CD14-positive monocyte (primary cell): ENCODE measurements around the gene MYO5B. TPM values are rescaled to one million over a fixed set of nuclear protein-coding genes. Genes with fewer than 3 reads are reported as not detected.

ENCODE experiments used
- DNase-seq, 3 donors: peaks; one replicate each; pipeline ENCODE4 v3.0.0-alpha.2; 2011 to 2022
- H2AFZ ChIP-seq: 2 replicates; pipeline ENCODE4 v1.6.0; 2012; ENCODE audit warnings: mild to moderate bottlenecking, low read depth, low read length, inconsistent platforms; ENCODE audit not compliant: insufficient read depth, poor library complexity, severe bottlenecking
- H3K27ac ChIP-seq, 2 donors: 1 replicate in 1 of 2; 2 replicates in 1 of 2; pipeline ENCODE4 v1.5.1; 2012 to 2013; ENCODE audit warnings: low read length in 2 of 2, control low read depth in 1 of 2, inconsistent platforms in 1 of 2, low read depth in 1 of 2, mild to moderate bottlenecking in 1 of 2
- H3K27me3 ChIP-seq, 2 donors: one replicate each; pipeline versions ENCODE4 v1.6.0 to v1.6.1; 2011 to 2013; ENCODE audit warnings: low read length in 2 of 2; ENCODE audit not compliant: control insufficient read depth in 2 of 2, insufficient read depth in 2 of 2
- H3K36me3 ChIP-seq, 2 donors: replicated peaks in 1 of 2; 1 replicate in 1 of 2; 2 replicates in 1 of 2; pipeline versions ENCODE4 v1.5.1 to v1.6.1; 2012 to 2013; ENCODE audit warnings: low read length in 2 of 2, control low read depth in 1 of 2, inconsistent platforms in 1 of 2, mild to moderate bottlenecking in 1 of 2; ENCODE audit not compliant: insufficient read depth in 2 of 2, control insufficient read depth in 1 of 2
- H3K4me1 ChIP-seq, 2 donors: 1 replicate in 1 of 2; 2 replicates in 1 of 2; pipeline versions ENCODE4 v1.5.1 to v1.6.1; 2012 to 2013; ENCODE audit warnings: low read length in 2 of 2, control low read depth in 1 of 2, inconsistent platforms in 1 of 2, mild to moderate bottlenecking in 1 of 2, moderate library complexity in 1 of 2; ENCODE audit not compliant: insufficient read depth in 2 of 2, control insufficient read depth in 1 of 2
- H3K4me2 ChIP-seq: replicated peaks from 2 replicates; pipeline ENCODE3; 2012; ENCODE audit warnings: low read length, moderate library complexity, mild to moderate bottlenecking; ENCODE audit not compliant: poor library complexity, severe bottlenecking; ENCODE audit errors: extremely low read depth
- H3K4me3 ChIP-seq, 3 experiments: fragments of 200-600 bp in 1 of 3; sonication (generic) in 1 of 3; replicated peaks in 1 of 3; 1 replicate in 2 of 3; 2 replicates in 1 of 3; pipeline ENCODE4 v1.5.1; 2011 to 2013; ENCODE audit warnings: low read length in 3 of 3, mild to moderate bottlenecking in 3 of 3, control low read depth in 2 of 3, low read depth in 2 of 3, inconsistent platforms in 1 of 3, moderate library complexity in 1 of 3
- H3K79me2 ChIP-seq: 2 replicates; pipeline ENCODE4 v1.6.0; 2012; ENCODE audit warnings: mild to moderate bottlenecking, control low read depth, inconsistent platforms, low read length, moderate library complexity; ENCODE audit not compliant: insufficient read depth
- H3K9ac ChIP-seq: 2 replicates; pipeline ENCODE4 v1.6.0; 2017; ENCODE audit warnings: low read length, mild to moderate bottlenecking; ENCODE audit not compliant: insufficient read depth, poor library complexity, severe bottlenecking
- H3K9me3 ChIP-seq, 2 donors: replicated peaks in 1 of 2; 1 replicate in 1 of 2; 2 replicates in 1 of 2; pipeline versions ENCODE4 v1.5.1 to v1.6.1; 2012 to 2013; ENCODE audit warnings: low read length in 2 of 2, control low read depth in 1 of 2; ENCODE audit not compliant: control insufficient read depth in 1 of 2, insufficient read depth in 1 of 2
- H4K20me1 ChIP-seq: 2 replicates; pipeline ENCODE4 v1.6.0; 2012; ENCODE audit warnings: mild to moderate bottlenecking, low read length, control low read depth, moderate library complexity; ENCODE audit not compliant: insufficient read depth
- H3K27ac Mint-ChIP-seq, 7 donors: one replicate each; pipeline ENCODE4 v1.8.0; 2020; ENCODE audit warnings: mild to moderate bottlenecking in 7 of 7, mixed read lengths in 7 of 7, moderate library complexity in 6 of 7, inconsistent platforms in 2 of 7
- H3K27me3 Mint-ChIP-seq, 3 donors: one replicate each; pipeline ENCODE4 v1.8.0; 2021 to 2022; ENCODE audit warnings: low read depth in 3 of 3, mild to moderate bottlenecking in 3 of 3, mixed read lengths in 3 of 3, moderate library complexity in 3 of 3, inconsistent platforms in 1 of 3
- H3K36me3 Mint-ChIP-seq, 2 donors: one replicate each; pipeline ENCODE4 v1.8.0; 2020; ENCODE audit warnings: mixed read lengths in 2 of 2, inconsistent platforms in 1 of 2, mild to moderate bottlenecking in 1 of 2
- H3K4me1 Mint-ChIP-seq: one replicate; pipeline ENCODE4 v1.8.0; 2020; ENCODE audit warnings: mild to moderate bottlenecking, mixed read lengths
- H3K4me3 Mint-ChIP-seq, 2 donors: one replicate each; pipeline ENCODE4 v1.8.0; 2020; ENCODE audit warnings: mild to moderate bottlenecking in 2 of 2, mixed read lengths in 2 of 2, moderate library complexity in 1 of 2
- H3K9me3 Mint-ChIP-seq, 7 donors: one replicate each; pipeline ENCODE4 v1.8.0; 2020 to 2022; ENCODE audit warnings: mixed read lengths in 7 of 7, mild to moderate bottlenecking in 6 of 7, moderate library complexity in 6 of 7, inconsistent platforms in 2 of 7
- WGBS: methylation state at CpG from one replicate; pipeline ENCODE4 v1.1.5; 2013; ENCODE audit warnings: missing lambda C conversion rate; ENCODE audit not compliant: insufficient coverage; 5-methylcytosine and 5-hydroxymethylcytosine counted together
- intact Hi-C, 2 donors: fragments of 100-400 bp; cut with micrococcal nuclease; formaldehyde crosslinking; loops; one replicate each; pipeline versions ENCODE4 v1.15.0 to v1.15.1; 2023
- polyA plus RNA-seq, 3 donors: library from polyadenylated mRNA; depleted of rRNA in 1 of 3; unstranded in 2 of 3; stranded (reverse) in 1 of 3; fragments of 300-500 nt in 2 of 3; fragments of >200 nt in 1 of 3; fragmentation: Illumina TruSeq in 2 of 3; gene quantifications; 1 replicate in 2 of 3; 2 replicates in 1 of 3; pipeline ENCODE4 v1.2.3, GENCODE V29; 2012 to 2021
- TF ChIP-seq, protein P1 (sequence below): fragments of 200-600 bp; IDR thresholded peaks from one replicate; pipeline ENCODE4 v1.8.0; 2022; ENCODE audit warnings: antibody characterized with exemption, mild to moderate bottlenecking

The MYO5B gene
- polyA plus RNA-seq, 3 donors: 0.04 TPM; not detected in 2

DNA sequence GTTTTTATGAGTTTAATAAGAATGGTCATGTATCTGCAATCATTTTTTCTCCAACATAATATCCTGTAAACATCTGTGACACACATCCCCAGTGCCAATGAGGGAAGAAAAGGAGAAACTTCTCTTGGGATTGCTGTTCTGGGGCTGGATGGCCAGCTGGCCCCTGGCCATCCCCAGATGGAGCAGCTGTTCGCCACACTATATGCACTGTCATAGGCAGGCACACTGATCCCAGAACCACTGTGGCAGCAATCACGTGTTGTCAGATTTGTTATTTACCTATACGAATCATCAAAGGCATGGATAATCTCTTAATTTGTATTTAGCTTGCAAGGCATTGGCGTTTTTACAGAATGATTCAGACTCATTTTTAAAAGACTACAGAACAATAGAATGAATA, 214.1 kb downstream of the MYO5B start:
- Mint-ChIP-seq H3K27ac (no peak overlapping the region), H3K9me3 (no peaks in the 10 kb centered on the region), H3K36me3 (no peaks in the 10 kb centered on the region), H3K4me1 (no peaks in the 10 kb centered on the region), H3K4me3 (no peak overlapping the region), H3K27me3 (peaks cover 2 to 11% (median 2%) of the 10 kb centered on the region in 3 donors)
- Histone ChIP-seq H3K79me2 (no peaks in the 10 kb centered on the region), H3K4me1 (no peaks in the 10 kb centered on the region), H3K36me3 (no peaks in the 10 kb centered on the region), H3K9me3 (no peaks in the 10 kb centered on the region), H3K27ac (no peak overlapping the region), H4K20me1 (no peaks in the 10 kb centered on the region), H3K9ac (no peak overlapping the region), H2AFZ (no peak overlapping the region), H3K4me3 (no peak overlapping the region), H3K27me3 (no peaks in the 10 kb centered on the region), H3K4me2 (no peak overlapping the region)
- intact Hi-C loops: no loop called here
- 77% methylated on average over 2 of the region's 4 CpGs for WGBS
- no peak for DNase-seq
- TF ChIP-seq, protein P1, sequence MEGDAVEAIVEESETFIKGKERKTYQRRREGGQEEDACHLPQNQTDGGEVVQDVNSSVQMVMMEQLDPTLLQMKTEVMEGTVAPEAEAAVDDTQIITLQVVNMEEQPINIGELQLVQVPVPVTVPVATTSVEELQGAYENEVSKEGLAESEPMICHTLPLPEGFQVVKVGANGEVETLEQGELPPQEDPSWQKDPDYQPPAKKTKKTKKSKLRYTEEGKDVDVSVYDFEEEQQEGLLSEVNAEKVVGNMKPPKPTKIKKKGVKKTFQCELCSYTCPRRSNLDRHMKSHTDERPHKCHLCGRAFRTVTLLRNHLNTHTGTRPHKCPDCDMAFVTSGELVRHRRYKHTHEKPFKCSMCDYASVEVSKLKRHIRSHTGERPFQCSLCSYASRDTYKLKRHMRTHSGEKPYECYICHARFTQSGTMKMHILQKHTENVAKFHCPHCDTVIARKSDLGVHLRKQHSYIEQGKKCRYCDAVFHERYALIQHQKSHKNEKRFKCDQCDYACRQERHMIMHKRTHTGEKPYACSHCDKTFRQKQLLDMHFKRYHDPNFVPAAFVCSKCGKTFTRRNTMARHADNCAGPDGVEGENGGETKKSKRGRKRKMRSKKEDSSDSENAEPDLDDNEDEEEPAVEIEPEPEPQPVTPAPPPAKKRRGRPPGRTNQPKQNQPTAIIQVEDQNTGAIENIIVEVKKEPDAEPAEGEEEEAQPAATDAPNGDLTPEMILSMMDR: no peak

- TF ChIP-seq, protein P1: no peak
- no peaks in the 10 kb centered on the region for H3K9me3 Mint-ChIP-seq
These were observed 218.0 kb downstream of the MYO5B start for GRCh38 chr18:49976795-49977560.

More at GRCh38 chr18:49976795-49977560, 218.0 kb downstream of the MYO5B start:
- no peak overlapping the region for H3K27ac ChIP-seq
- no peaks in the 10 kb centered on the region for H3K4me1 ChIP-seq
- DNase-seq: no peak
- H3K36me3 ChIP-seq: no peaks in the 10 kb centered on the region
- Mint-ChIP-seq H3K4me3 (no peak overlapping the region), H3K27ac (no peak overlapping the region), H3K27me3 (peaks cover under 1 to 8% (median 2%) of the 10 kb centered on the region in 3 donors), H3K4me1 (no peaks in the 10 kb centered on the region), H3K36me3 (no peaks in the 10 kb centered on the region)
- H2AFZ ChIP-seq: no peak overlapping the region
- WGBS: 80% methylated on average over 5 of the region's 15 CpGs
- intact Hi-C loops: no loop called here
- H3K4me3 ChIP-seq: no peak overlapping the region
- H3K9ac ChIP-seq: no peak overlapping the region
- H4K20me1 ChIP-seq: no peaks in the 10 kb centered on the region
- H3K4me2 ChIP-seq: no peak overlapping the region
- no peaks in the 10 kb centered on the region for H3K27me3 ChIP-seq
- no peaks in the 10 kb centered on the region for H3K79me2 ChIP-seq
- no peaks in the 10 kb centered on the region for H3K9me3 ChIP-seq
